Measurements from ENCODE around the gene BICD1.
A peak's percentile ranks its signal among the peaks of the same experiment; 100 is the strongest.

BICD1 gene

GRCh38 chr12:32344047-32344446, 237.4 kb downstream of the BICD1 start:
- no peak for DNase-seq (ENCODE audit: low read depth)

DNA sequence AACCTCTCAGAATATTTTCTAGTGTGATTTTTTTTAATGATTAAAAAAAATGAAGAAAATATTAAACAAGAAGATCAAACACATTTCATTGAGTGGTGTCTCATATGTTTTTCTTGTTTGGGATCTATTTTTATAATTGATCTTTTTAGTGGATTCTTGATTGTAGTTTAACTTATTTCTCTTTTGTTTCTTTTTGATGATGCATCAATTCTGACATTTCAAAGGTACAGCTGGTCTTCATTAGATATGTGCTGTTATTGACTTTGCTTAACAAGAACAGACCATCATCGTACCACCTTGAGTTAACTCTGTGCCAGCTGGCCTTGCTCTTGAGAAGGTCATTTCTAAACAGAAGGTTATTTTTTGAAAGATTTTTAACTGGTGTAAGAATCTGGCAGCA, 246.9 kb downstream of the BICD1 start:
- DNase-seq (ENCODE audit: low read depth) = no peak

- DNase-seq (ENCODE audit: low read depth) = no peak
Observed at GRCh38 chr12:32357601-32358249, 251.1 kb downstream of the BICD1 start.

- no peak for DNase-seq (ENCODE audit: low read depth)
Observed at GRCh38 chr12:32360956-32361355, 254.3 kb downstream of the BICD1 start.

DNA sequence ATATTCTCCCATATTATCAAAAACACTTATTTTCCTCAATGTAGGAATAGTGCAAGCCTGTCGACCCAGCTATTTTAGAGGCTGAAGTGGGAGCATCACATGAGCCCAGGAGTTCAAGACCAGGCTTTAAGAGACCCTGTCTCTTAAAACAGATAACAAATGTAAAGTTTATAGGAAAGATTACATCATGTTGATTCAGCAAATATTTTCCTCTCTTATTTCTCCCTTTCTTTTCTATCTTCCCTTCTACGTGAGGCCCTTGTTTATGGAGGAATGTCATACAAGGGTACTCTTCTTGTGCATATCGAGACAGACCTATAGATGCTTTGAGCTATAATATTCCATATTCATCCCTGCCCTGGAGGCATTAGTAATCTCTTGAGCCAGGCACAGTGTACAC, 256.2 kb downstream of the BICD1 start:
- DNase-seq (ENCODE audit: low read depth) = no peak

- peak; percentile 29 for DNase-seq (ENCODE audit: low read depth)
Observed at GRCh38 chr12:32365473-32366064, 258.9 kb downstream of the BICD1 start.

DNA sequence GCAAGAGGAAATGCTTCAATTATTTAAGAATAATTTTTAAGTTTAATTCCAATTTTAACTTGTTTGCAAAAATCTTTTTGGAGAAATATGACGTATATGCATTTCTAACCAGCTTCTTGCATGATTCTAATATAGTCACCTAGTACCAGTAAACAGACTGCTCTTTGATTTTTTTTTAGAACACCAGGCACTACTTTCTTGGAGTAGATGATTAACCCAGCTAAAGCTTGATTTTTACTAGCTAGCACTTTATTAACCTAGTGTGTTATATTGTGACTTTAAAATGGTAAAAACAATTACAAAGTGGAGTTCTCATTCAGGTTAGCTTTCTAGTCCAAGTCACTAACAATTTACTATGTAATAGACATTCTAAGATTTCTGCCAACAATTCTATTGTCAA, 260.1 kb downstream of the BICD1 start:
- no peak for DNase-seq (ENCODE audit: low read depth)

- no peak for DNase-seq (ENCODE audit: low read depth)
Observed at GRCh38 chr12:32367381-32367780, 260.7 kb downstream of the BICD1 start.

DNA sequence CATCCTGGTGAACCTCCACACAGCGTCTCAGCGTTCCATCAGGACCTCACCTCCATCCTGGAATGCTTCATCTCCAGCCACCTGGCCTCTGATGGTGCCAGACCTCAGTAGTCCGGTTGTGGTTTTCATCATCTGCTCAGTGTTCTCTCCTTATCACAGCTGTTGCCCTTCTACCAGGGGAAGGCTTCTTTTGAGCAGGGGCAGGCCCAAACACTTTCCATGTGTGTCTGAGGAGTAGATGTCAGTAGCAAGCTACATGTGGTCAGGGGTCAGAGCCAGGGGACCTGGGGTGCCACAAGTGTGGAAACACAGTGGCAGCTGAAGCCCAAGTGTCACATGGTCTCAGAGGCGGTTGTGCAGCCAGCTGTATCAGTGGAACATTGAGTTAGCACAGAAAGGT, 262.6 kb downstream of the BICD1 start:
- no peak for DNase-seq (ENCODE audit: low read depth)

- DNase-seq (ENCODE audit: low read depth) = no peak
Observed at GRCh38 chr12:32377344-32378055, 270.9 kb downstream of the BICD1 start.

DNA sequence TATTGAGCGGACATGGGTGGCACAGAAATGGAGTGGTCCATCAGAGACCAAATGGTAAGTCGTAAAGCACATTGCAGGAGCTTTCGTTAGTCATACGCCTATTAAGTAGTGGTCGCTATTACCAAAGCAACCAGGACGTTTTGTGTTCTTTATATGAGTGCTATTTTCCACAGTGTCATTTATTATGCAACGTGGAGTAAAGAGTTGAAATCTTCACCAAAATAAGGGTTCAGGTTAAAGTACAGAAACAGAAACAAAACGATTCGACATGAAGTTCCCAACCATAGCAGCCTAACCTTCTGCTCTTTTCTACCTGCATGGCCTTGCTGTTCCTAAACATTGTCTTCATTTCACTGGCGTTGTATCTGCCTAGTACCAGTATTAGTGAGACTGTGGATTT, 272.6 kb downstream of the BICD1 start:
- DNase-seq (ENCODE audit: low read depth) = no peak

GRCh38 chr12:32379667-32380066, 273.0 kb downstream of the BICD1 start:
- no peak for DNase-seq (ENCODE audit: low read depth)

- no peak for DNase-seq (ENCODE audit: low read depth)
Observed at GRCh38 chr12:32382226-32382625, 275.6 kb downstream of the BICD1 start.

- DNase-seq (ENCODE audit: low read depth) = no peak
Observed at GRCh38 chr12:32390572-32391219, 284.0 kb downstream of the BICD1 start.

DNA sequence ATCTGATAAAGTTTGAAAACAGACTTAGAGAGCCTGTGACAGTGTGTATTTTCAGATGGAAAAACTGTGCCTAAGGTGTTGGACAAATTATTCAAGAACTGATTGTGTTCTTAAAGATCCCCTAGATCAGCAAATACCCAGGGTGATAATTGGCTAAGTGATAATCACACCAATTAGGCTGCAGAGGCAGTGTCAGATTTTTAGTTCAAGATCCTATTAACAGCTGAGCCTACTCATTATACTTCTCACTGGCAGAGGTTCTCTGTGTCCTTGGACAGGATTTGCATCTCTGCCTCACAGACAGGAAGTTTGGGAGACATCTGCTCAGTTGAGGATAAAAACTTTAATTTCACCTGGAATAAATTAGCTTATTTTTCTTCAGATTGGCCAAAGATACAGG, 288.4 kb downstream of the BICD1 start:
- no peak for DNase-seq (ENCODE audit: low read depth)

GRCh38 chr12:32397696-32398095, 291.0 kb downstream of the BICD1 start:
- DNase-seq (ENCODE audit: low read depth) = no peak

DNA sequence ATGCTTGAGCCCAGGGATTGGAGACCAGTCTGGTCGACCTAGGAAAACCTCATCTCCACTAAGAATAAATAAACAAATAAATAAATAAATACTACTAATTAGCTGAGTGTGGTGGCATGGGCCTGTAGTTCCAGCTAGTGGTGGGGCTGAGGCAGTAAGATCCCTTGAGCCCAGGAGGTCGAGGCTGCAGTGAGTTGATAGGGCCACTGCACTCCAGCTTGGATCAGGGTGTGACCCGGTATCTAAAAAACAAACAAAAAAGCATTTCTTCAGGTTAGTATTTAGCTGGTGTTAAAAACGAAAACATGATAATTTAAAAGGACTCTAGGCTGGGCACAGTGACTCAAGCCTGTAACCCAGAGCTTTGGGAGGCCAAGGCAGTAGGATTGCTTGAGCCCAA, 291.5 kb downstream of the BICD1 start:
- no peak for DNase-seq (ENCODE audit: low read depth)

GRCh38 chr12:32398816-32399369, 292.2 kb downstream of the BICD1 start:
- DNase-seq (ENCODE audit: low read depth) = no peak

GRCh38 chr12:32399370-32400113, 292.9 kb downstream of the BICD1 start, which contains the start of gene FGD4:
Gene FGD4, plus strand, starts transcription at chr12:32399558.
- peak; percentile 6 for DNase-seq (ENCODE audit: low read depth)

DNA sequence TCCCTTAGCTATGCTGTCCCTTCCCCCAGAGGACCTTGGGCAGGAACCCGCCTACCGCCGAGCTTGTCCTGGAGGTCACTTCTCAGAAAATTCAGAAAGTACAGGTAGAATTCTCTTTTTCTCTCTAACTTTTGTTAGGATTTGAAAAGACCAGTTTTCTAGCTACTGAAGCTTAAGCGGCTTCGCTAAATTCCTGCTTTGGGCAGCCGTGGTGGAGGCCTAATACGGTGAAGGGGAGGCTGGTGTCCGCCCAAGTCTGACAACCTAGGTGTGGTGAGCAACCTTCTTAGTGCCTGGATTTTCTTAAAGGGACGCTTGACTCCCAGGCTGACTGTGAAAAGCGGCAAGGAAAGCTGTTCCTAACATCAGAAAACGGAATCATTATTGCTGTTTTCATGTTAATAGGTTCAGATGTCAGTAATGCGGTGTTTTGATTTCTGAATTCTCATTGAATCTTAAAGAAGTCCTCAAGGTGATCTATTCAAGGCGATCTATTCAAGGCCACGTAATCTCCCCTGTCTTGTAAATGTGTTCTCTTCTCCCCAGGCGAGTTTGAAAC, 293.5 kb downstream of the BICD1 start:
- no peak for DNase-seq (ENCODE audit: low read depth)

GRCh38 chr12:32400866-32401265, 294.2 kb downstream of the BICD1 start:
- DNase-seq (ENCODE audit: low read depth) = no peak

- no peak for DNase-seq (ENCODE audit: low read depth)
Observed at GRCh38 chr12:32402170-32402569, 295.5 kb downstream of the BICD1 start.
